ENCODE measurements around the gene GBF1.

GRCh38 chr10:102274062-102274461, 28.7 kb downstream of the GBF1 start:
- no peak for TF ChIP-seq CTCF (IDR thresholded peaks at IDR 0.05)
- TF ChIP-seq POLR2A (IDR thresholded peaks at IDR 0.05): no peak
